ENCODE results near the gene TLL1. TPM values are rescaled to one million over a fixed set of nuclear protein-coding genes. Genes with fewer than 3 reads are reported as not detected.

The TLL1 gene
- total RNA-seq, 1 experiment from 2014 or later: 0.37 TPM

DNA sequence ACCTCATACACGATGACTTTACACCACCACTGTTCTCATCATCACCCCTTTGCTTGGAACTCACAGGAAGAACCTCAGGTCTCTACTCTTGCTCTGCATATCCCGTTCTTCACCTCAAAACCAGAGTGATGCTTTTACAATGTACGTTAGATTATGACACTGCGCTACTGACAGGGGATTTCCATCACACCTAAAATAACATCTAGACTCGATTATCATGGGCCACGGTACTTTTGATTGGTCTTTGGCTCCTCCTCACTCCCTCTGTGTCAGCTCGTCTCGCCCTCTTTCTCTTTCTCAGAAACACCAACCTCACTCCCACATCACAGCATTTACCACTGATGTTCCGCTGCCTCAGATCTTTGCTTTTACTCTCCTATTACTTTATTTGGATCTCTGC, 172.4 kb downstream of the TLL1 start:
- ChIA-PET RAD21 (ENCODE audit: low non-redundant PET in 1 of 2, low total read pairs in 2 of 2, uncharacterized antibody in 2 of 2, unreplicated experiment in 2 of 2) (no interaction called here), POLR2A (no interaction called here), CTCF (no interaction called here)
- no peak for ATAC-seq
- H3K4me3 ChIP-seq (replicated peaks in 1 of 2; ENCODE audit: low read depth in 1 of 2, low read length in 2 of 2): no peak overlapping the region
- no peaks in the 10 kb centered on the region for H3K27me3 ChIP-seq (ENCODE audit: insufficient read depth, low read length)
- no peak overlapping the region for H3K9ac ChIP-seq (ENCODE audit: low read length)
- no peaks in the 10 kb centered on the region for H3K9me3 ChIP-seq (ENCODE audit: control insufficient read depth in 1 of 2, insufficient read depth in 1 of 2, low read depth in 1 of 2, low read length in 2 of 2)
- no peaks in the 10 kb centered on the region for H4K20me1 ChIP-seq (ENCODE audit: insufficient read depth)
- no peak overlapping the region for H3K27ac ChIP-seq (ENCODE audit: low read depth, low read length)
- H3K4me2 ChIP-seq (ENCODE audit: low read length): no peak overlapping the region
- no TSS peak for BruUV-seq (replicated peaks)
- no peak for TF ChIP-seq FOSL1 (IDR thresholded peaks at IDR 0.05; ENCODE audit: low read depth)
- no peak for TF ChIP-seq EZH2 (IDR thresholded peaks at IDR 0.05)
- no peak for TF ChIP-seq ELF1 (IDR thresholded peaks at IDR 0.05; ENCODE audit: borderline replicate concordance, low read depth)
- TF ChIP-seq, protein P1, sequence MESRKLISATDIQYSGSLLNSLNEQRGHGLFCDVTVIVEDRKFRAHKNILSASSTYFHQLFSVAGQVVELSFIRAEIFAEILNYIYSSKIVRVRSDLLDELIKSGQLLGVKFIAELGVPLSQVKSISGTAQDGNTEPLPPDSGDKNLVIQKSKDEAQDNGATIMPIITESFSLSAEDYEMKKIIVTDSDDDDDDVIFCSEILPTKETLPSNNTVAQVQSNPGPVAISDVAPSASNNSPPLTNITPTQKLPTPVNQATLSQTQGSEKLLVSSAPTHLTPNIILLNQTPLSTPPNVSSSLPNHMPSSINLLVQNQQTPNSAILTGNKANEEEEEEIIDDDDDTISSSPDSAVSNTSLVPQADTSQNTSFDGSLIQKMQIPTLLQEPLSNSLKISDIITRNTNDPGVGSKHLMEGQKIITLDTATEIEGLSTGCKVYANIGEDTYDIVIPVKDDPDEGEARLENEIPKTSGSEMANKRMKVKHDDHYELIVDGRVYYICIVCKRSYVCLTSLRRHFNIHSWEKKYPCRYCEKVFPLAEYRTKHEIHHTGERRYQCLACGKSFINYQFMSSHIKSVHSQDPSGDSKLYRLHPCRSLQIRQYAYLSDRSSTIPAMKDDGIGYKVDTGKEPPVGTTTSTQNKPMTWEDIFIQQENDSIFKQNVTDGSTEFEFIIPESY (IDR thresholded peaks at IDR 0.05; ENCODE audit: extremely low read depth, insufficient replicate concordance, low read length): no peak
- TF ChIP-seq, protein P2, sequence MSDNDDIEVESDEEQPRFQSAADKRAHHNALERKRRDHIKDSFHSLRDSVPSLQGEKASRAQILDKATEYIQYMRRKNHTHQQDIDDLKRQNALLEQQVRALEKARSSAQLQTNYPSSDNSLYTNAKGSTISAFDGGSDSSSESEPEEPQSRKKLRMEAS (IDR thresholded peaks at IDR 0.05): no peak
- TF ChIP-seq TCF7L2 (IDR thresholded peaks at IDR 0.05; ENCODE audit: borderline replicate concordance, extremely low read depth, insufficient read depth, insufficient read length): no peak
- no peak for TF ChIP-seq POLR2A (IDR thresholded peaks at IDR 0.05; ENCODE audit: borderline replicate concordance, extremely low read depth, insufficient read depth, insufficient read length)
- no peak for TF ChIP-seq EGR1 (IDR thresholded peaks at IDR 0.05; ENCODE audit: low read depth)
- no peak for TF ChIP-seq CBX3 (IDR thresholded peaks at IDR 0.05; ENCODE audit: low read depth)
- TF ChIP-seq ZFX (IDR thresholded peaks at IDR 0.05): no peak
- no peak for TF ChIP-seq SRF (IDR thresholded peaks at IDR 0.05; ENCODE audit: low read depth)
- no peak for TF ChIP-seq CEBPB (IDR thresholded peaks at IDR 0.05; ENCODE audit: low read depth)
- no peak for TF ChIP-seq SIN3A (IDR thresholded peaks at IDR 0.05; ENCODE audit: low read depth)
- H3K4me1 ChIP-seq (ENCODE audit: control insufficient read depth in 1 of 2, insufficient read depth in 2 of 2, low read length in 2 of 2): no peaks in the 10 kb centered on the region
- H2AFZ ChIP-seq (ENCODE audit: low read depth, low read length, poor library complexity, severe bottlenecking): no peak overlapping the region
- no peaks in the 10 kb centered on the region for H3K9me2 ChIP-seq (ENCODE audit: insufficient read depth)
- no peaks in the 10 kb centered on the region for H3K79me2 ChIP-seq (ENCODE audit: insufficient read depth, low read length)
- intact Hi-C loops (cut with micrococcal nuclease): no loop called here
- DNase-seq (ENCODE audit: low read depth, low spot score): no peak
- H3K36me3 ChIP-seq (ENCODE audit: control insufficient read depth in 1 of 2, insufficient read depth in 2 of 2, low read length in 2 of 2): no peaks in the 10 kb centered on the region

Measured in HCT116 (cell line).